K562 (cell line): ENCODE data around the gene NAA50. TPM values are rescaled to one million over a fixed set of nuclear protein-coding genes. Genes with fewer than 3 reads are reported as not detected.

Source experiments
- KAT2B ChIP-seq: IDR thresholded peaks from one replicate; pipeline ENCODE4 v1.6.1; 2012; ENCODE audit warnings: low read depth, mild to moderate bottlenecking, control low read depth, inconsistent platforms, low read length, moderate library complexity
- YY1 ChIP-seq, 3 experiments: IDR thresholded peaks; 2 replicates each; pipeline ENCODE4 v1.6.1; 2011; ENCODE audit warnings: low read length in 2 of 3, mild to moderate bottlenecking in 2 of 3, moderate library complexity in 2 of 3, borderline replicate concordance in 1 of 3, control low read depth in 1 of 3, low read depth in 1 of 3; ENCODE audit not compliant: insufficient read depth in 3 of 3, insufficient replicate concordance in 2 of 3, control insufficient read depth in 1 of 3, insufficient read length in 1 of 3; ENCODE audit errors: extremely low read depth in 1 of 3
- ZNF263 ChIP-seq: sonication (generic); formaldehyde crosslinking; IDR thresholded peaks from 2 replicates; pipeline ENCODE4 v1.8.0; 2022; ENCODE audit warnings: mild to moderate bottlenecking, missing genetic modification reagents, borderline replicate concordance
- ZNF347 ChIP-seq: fragments of 450-650 bp; formaldehyde crosslinking; IDR thresholded peaks from 2 replicates; pipeline ENCODE4 v1.4.0; 2020; ENCODE audit warnings: low read depth, mild to moderate bottlenecking, moderate library complexity
- polyA plus RNA-seq, 8 experiments: library from polyadenylated mRNA; depleted of rRNA in 4 of 8; stranded (reverse) in 5 of 8; unstranded in 3 of 8; fragments of >200 nt; fragmentation: Nextera tagmentation in 2 of 8; fragmentation: Illumina TruSeq in 1 of 8; extraction: Ambion mirVana in 2 of 8; extraction: Trizol in 1 of 8; gene quantifications; 2 replicates each; pipeline versions ENCODE4 v1.2.1 to v1.2.3, GENCODE V29; 2011 to 2014; ENCODE audit warnings: inconsistent platforms in 1 of 8, missing spikeins in 1 of 8
- total RNA-seq, 7 experiments: library from RNA; depleted of rRNA in 6 of 7; stranded (reverse); fragments of >200 nt in 6 of 7; fragmentation: Illumina TruSeq in 2 of 7; extraction: Trizol in 2 of 7; gene quantifications; 2 replicates each; pipeline versions ENCODE4 v1.2.1 to v1.2.3, GENCODE V29; 2011 to 2021; ENCODE audit warnings: low replicate concordance in 1 of 7
- TF ChIP-seq, protein P1 (sequence below), 2 experiments: fragments of 450-650 bp in 1 of 2; sonication (generic) in 1 of 2; formaldehyde crosslinking in 1 of 2; IDR thresholded peaks; 2 replicates each; pipeline versions ENCODE4 v1.7.1 to v1.9.0; 2016 to 2022; ENCODE audit warnings: inconsistent platforms in 1 of 2, mild to moderate bottlenecking in 1 of 2, missing genetic modification reagents in 1 of 2
- TF ChIP-seq, protein P2 (sequence below): fragments of 450-650 bp; IDR thresholded peaks from 2 replicates; pipeline ENCODE4 v1.6.1; 2016; ENCODE audit warnings: antibody characterized with exemption
- TF ChIP-seq, protein P3 (sequence below): fragments of 450-650 bp; formaldehyde crosslinking; IDR thresholded peaks from 2 replicates; pipeline ENCODE4 v1.4.0; 2020; ENCODE audit warnings: mild to moderate bottlenecking, mixed read lengths
- TF ChIP-seq, protein P4 (sequence below): sonication (generic); formaldehyde crosslinking; IDR thresholded peaks from 2 replicates; pipeline ENCODE4 v1.8.0; 2022; ENCODE audit warnings: mild to moderate bottlenecking, missing genetic modification reagents, borderline replicate concordance

Gene NAA50
- total and polyA plus RNA-seq, 9 of the 15 experiments (the other 6 are each of a cell fraction or from before 2014, with no cell fraction given), result 40.0 to 301 (median 112) TPM

DNA sequence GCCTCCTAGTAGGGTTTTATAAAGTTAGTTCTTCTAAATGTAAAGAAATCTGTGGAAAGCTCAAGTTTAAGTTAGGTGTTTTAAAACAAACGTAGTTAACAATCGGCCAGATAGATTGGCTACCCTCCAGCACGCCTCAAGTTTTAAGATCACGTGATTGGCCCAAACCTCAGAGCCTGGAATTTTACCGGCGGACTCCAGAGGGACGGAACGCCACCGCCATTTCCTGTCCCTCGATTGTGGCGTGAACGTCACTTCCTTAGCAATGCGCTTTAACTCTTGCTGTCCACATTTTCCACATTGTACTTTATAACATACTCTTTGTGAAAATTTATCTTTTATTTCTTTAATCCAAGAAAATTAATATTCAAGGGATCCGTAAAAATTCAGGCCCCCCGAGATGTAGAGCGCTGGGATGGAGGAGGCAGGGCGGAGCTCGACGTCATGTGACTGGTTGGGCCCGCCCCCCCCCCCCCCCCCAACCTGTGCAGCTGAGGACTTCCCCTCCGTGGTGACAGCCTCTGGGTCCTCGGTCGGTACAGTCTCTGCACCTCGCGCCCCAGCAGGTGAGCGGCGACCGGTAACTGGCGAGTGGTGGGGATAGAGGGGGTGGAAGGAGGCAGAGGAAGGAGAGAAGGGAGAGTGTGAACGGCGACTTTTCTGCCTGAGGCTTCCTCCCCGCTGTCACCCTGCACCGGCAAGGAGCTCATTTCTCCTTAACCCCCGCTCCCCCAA lies 666 bp upstream of the NAA50 start, which contains the start of gene ATP6V1A (continued):
- TF ChIP-seq, protein P1, sequence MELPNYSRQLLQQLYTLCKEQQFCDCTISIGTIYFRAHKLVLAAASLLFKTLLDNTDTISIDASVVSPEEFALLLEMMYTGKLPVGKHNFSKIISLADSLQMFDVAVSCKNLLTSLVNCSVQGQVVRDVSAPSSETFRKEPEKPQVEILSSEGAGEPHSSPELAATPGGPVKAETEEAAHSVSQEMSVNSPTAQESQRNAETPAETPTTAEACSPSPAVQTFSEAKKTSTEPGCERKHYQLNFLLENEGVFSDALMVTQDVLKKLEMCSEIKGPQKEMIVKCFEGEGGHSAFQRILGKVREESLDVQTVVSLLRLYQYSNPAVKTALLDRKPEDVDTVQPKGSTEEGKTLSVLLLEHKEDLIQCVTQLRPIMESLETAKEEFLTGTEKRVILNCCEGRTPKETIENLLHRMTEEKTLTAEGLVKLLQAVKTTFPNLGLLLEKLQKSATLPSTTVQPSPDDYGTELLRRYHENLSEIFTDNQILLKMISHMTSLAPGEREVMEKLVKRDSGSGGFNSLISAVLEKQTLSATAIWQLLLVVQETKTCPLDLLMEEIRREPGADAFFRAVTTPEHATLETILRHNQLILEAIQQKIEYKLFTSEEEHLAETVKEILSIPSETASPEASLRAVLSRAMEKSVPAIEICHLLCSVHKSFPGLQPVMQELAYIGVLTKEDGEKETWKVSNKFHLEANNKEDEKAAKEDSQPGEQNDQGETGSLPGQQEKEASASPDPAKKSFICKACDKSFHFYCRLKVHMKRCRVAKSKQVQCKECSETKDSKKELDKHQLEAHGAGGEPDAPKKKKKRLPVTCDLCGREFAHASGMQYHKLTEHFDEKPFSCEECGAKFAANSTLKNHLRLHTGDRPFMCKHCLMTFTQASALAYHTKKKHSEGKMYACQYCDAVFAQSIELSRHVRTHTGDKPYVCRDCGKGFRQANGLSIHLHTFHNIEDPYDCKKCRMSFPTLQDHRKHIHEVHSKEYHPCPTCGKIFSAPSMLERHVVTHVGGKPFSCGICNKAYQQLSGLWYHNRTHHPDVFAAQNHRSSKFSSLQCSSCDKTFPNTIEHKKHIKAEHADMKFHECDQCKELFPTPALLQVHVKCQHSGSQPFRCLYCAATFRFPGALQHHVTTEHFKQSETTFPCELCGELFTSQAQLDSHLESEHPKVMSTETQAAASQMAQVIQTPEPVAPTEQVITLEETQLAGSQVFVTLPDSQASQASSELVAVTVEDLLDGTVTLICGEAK (IDR thresholded peaks at IDR 0.05), result peak; percentile 95
- TF ChIP-seq, protein P1 (CRISPR knock-in tag; IDR thresholded peaks at IDR 0.05), result no peak
- no peak for TF ChIP-seq KAT2B
- no peak for TF ChIP-seq ZNF347
- TF ChIP-seq YY1 (IDR thresholded peaks at IDR 0.05; ENCODE audit: borderline replicate concordance in 1 of 3, control insufficient read depth in 1 of 3, extremely low read depth in 1 of 3, insufficient read depth in 3 of 3, insufficient read length in 1 of 3, insufficient replicate concordance in 2 of 3, low read depth in 1 of 3, low read length in 2 of 3), result peak in 2 of 3 experiments; percentile 47 to 70
- TF ChIP-seq, protein P2, sequence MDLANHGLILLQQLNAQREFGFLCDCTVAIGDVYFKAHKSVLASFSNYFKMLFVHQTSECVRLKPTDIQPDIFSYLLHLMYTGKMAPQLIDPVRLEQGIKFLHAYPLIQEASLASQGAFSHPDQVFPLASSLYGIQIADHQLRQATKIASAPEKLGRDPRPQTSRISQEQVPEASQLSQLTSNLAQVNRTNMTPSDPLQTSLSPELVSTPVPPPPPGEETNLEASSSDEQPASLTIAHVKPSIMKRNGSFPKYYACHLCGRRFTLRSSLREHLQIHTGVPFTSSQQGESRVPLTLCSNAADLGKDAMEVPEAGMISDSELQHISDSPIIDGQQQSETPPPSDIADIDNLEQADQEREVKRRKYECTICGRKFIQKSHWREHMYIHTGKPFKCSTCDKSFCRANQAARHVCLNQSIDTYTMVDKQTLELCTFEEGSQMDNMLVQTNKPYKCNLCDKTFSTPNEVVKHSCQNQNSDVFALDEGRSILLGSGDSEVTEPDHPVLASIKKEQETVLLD, result no peak
- TF ChIP-seq, protein P3, sequence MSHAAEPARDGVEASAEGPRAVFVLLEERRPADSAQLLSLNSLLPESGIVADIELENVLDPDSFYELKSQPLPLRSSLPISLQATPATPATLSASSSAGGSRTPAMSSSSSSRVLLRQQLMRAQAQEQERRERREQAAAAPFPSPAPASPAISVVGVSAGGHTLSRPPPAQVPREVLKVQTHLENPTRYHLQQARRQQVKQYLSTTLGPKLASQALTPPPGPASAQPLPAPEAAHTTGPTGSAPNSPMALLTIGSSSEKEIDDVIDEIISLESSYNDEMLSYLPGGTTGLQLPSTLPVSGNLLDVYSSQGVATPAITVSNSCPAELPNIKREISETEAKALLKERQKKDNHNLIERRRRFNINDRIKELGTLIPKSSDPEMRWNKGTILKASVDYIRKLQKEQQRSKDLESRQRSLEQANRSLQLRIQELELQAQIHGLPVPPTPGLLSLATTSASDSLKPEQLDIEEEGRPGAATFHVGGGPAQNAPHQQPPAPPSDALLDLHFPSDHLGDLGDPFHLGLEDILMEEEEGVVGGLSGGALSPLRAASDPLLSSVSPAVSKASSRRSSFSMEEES (CRISPR knock-in tag), result peak; percentile 97
- TF ChIP-seq ZNF263 (CRISPR knock-in tag), result no peak
- TF ChIP-seq, protein P4, sequence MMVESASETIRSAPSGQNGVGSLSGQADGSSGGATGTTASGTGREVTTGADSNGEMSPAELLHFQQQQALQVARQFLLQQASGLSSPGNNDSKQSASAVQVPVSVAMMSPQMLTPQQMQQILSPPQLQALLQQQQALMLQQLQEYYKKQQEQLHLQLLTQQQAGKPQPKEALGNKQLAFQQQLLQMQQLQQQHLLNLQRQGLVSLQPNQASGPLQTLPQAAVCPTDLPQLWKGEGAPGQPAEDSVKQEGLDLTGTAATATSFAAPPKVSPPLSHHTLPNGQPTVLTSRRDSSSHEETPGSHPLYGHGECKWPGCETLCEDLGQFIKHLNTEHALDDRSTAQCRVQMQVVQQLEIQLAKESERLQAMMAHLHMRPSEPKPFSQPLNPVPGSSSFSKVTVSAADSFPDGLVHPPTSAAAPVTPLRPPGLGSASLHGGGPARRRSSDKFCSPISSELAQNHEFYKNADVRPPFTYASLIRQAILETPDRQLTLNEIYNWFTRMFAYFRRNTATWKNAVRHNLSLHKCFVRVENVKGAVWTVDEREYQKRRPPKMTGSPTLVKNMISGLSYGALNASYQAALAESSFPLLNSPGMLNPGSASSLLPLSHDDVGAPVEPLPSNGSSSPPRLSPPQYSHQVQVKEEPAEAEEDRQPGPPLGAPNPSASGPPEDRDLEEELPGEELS (CRISPR knock-in tag), result no peak
